NCI-H1694 (cell line): Measurements from ENCODE around the gene C18orf63.
"Not testable (repeated sequence)": the region's sequence is repeated elsewhere in the genome, so short reads cannot be mapped to it uniquely, and the experiment has no call there.

Source experiments
- DNase-seq: peaks from one replicate; lab custom pipeline; 2025; lab: John Stamatoyannopoulos, UW

C18orf63 gene

DNA sequence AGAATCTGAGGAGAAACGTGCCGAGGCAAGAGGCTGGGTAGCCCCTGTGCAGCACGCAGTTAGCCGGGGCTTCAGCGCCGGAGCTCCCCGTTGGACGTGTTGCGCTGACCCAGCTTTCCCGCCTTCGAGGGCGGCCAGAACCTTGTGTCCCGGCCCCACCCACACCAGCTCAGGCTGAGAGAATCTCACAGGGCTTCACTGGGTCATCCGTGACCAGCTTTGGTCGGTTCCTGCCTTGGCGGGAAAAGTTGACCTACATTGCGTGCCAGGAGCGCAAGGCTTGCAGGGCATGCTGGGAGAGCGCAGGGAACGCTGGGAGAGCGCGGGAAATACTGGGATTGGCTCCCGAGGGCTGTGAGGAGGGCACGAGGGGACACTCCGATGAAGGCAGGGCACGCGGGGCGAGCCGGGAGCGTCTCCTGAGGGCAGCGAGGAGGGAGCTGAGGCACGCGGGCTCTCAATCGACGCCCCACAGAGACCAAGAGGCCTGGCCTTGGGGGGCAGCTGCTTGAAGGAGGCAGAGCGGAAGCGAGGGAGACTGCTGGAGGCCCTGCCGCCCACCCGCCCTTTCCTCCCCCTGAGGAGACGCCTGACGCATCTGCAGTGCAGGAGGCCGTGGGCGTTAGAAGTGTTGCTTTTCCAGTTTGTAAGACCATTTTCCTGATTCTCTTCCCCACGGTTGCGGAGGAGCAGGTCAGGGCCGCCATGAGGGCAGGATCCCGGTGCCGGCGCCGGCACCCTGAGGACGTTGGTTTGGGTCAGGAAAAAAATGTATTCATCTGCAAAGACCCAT is at the start of gene C18orf63:
TSS of gene C18orf63 (plus strand) at position 376 of the 793 bp plus-strand sequence. CDS start 2,027 bp downstream, outside the sequence.
- no peak for DNase-seq

DNA sequence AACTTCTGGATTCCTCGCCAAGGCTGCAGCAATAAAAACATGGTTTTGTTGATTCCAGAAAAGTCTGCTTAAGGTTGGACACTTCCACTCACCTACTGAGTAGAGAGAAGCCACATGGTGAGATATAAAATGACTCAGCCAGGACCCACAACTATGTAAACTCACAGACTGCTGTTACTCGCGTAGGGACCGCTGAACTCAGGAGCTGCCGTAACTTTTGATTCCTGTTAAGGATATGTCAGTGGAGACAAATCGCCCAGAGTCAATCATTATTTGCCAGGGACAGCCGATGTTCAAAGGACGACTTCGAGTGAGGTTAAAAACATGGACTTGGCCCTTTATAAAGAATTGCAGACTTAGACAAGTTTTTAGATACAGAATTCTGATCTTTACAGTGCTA is 49.5 kb upstream of the C18orf63 start:
- DNase-seq = no peak

DNA sequence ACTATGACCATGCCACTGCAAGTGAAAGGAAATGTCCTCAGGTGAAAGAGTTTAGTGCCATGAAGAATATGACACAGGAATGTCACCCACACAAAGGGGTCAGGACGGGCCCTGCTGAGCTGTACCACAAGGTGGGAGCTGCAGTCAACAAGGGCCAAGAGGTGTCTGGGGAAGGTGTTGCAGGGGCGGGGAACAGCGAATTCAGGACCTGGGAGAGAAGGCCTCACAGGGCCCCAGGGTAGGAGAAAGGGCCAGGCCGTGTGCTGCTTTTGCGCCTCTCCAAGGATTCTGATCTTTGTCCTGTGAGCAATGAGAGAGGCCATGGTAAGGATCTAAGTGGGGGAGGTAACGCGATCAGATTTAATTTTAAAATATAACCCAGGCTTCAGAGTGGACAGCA is 47.5 kb upstream of the C18orf63 start:
- no peak for DNase-seq

DNA sequence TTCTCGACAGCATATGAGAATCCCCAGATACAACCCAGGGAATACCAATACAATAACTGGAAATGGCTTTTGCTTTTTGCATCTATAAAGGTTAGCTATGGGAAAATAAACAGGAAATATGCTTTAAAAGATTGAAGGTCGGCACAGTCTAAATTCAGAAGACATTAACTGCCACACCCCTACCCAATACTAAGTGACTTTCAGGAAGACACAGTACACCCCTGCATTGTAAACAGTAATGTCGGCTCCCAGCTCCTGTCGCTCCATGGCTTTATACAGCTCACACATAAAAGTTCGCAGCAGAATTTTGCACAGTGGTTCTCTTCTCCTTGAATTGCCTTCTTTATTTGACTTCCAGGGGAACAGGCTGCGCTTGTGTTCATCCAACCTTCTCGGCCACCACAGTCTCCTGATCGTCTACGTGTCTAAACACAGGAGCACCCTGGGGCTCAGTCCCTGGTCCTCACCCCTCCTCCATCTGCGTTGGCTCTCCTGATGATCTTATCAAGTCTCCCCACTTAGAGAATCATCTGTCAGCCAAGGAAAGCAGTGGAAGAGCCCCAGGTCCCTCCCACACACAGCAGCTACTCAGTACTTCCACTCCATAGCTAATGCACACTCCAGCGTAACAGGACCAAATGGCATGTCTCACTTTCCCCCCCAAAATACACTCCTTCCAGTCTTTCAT is 46.6 kb upstream of the C18orf63 start:
- no peak for DNase-seq

DNA sequence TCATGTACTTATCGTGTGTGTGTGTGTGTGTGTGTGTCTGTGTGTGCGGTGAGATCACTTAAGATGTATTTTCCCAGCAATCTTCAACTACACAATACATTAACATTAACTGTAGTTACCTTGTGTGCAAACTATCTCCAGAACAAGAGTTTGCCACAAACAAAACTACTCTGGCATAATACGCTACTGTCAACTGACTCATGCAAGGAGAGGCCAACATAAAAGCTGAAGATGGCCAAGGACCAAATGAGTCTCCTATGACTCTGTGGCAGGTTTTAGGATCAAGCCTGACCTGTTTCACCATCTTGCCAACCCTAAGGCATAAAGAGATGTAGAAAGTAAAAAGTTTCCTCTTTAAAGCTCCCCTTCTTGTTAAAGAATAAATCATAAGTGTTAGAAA is 44.0 kb upstream of the C18orf63 start:
- DNase-seq = no peak

DNA sequence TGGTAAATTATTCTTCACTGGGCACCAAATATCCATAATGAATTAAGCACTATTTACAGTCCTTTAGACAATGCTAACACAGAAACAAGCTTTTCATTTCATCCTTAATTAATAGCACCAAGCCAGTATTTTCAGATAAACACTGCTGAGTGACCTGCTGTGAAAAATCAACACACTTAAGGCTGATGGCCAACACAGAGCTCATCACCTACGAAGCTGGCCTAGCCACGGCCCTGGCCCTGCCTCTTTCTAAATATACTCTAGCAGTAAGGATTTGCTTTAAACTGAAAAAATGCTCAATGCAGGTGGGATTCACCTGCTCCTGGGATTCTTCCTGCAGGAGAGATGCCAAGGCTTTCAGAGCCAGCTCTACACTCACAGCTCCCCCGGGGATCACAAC is 42.2 kb upstream of the C18orf63 start:
- DNase-seq = no peak

DNA sequence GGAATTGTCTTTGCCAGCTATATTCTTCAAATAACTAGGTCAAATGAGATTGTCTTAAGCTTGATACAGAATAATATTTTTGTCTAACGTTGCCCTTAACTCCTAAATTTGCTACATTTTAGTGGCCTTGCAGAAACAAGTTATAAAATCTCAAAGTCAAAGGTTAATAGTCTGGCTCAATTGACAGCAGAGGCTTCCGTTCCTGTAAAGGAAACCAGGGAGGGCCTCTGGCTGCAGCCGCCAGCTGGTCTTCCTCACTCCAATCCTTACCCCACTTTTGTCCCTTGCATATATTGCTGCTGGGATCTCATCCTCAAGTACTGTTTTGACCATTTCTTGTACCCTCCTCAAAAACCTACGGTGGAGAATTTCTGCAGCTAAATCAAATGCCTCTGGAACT is 40.9 kb upstream of the C18orf63 start:
- no peak for DNase-seq

DNA sequence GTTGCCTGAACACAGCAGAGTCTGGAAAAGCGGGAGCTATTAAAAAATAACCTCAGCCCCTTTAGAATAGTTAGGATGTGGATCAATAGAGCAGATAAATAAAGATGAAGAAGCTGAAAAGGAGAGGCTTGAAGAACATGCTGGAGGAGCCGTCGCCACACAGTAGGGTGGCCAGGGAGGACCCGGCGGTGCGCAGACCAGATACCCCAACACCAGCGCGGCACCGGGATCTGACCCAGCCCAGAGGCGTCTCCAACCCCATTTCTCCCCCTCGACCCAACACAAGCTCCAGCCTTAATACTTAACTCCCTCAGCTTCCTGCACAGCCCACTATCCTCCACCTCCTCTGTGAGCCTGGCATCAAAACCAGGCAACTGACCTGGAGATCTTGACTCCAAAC is 39.9 kb upstream of the C18orf63 start:
- DNase-seq = no peak

DNA sequence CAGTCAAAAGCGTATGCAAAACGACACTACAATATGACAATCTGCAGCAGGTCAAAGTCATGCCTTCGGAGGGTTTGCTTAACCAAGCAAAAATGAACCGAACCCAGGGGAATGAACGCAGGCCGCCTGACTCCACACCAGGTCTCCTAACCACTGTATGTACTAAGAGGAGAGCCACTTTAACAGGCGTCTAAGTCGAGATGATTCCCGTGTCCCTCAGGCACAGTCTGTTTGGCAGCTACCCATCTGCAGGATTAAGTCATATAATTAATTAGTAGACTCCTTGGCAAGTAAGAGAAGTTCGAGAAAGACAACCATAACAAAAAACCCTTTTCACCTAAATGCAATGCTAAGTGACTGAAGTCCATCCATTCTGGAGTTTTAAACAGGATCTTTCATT is 39.0 kb upstream of the C18orf63 start:
- DNase-seq = no peak

DNA sequence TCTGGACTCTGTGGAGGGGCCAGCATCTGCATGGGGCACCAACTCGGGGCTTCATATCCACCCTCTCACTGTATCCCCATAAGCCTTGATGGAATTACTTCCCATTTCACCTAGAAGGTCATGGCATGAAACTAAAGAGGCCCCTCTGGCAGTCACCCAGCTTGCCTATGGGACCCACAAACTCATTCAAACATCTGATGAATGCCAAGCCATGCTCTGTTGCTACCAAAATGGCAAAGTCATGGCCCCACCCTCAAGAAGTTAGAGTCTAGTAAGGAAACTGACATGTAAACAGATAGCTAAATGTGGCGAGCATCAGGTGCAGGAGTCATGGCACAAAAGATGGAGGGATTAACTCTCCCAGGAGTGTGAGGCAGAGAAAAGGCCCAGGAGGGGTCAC is 38.3 kb upstream of the C18orf63 start:
- DNase-seq = no peak

DNA sequence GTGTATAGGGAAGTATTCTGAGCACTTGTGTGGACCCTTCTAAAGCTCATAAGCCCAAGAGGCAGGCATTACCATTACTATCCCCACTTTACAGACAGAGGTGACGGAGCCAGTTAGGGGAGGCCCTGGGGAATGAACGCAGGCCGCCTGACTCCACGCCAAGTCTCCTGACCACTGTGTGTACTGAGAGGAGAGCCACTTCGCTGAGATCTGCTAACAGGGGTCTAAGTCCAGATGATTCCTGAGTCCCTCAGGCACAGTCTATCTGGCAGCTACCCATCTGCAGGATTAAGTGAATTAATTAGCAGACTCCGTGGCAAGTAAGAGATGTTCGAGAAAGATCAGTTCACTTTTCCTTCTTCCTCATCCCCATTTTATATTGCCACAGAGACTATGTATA is 37.6 kb upstream of the C18orf63 start:
- no peak for DNase-seq

DNA sequence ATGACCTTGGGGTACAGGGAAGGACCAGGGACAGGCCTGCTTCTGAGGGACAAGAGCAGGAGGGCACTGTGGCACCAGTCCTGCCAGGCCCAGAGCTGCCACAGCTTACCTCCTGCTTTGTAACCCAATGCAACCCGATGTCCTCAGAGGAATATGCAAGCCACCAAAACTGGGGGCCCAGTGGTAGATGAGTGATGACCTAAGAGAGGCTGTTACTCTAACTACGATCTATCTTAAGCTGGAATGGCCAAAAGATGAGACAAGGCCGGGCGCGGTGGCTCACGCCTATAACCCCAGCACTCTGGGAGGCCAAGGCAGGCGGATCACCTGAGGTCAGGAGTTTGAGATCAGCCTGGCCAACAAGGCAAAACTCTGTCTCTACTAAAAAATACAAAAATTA is 36.7 kb upstream of the C18orf63 start:
- DNase-seq = no peak

DNA sequence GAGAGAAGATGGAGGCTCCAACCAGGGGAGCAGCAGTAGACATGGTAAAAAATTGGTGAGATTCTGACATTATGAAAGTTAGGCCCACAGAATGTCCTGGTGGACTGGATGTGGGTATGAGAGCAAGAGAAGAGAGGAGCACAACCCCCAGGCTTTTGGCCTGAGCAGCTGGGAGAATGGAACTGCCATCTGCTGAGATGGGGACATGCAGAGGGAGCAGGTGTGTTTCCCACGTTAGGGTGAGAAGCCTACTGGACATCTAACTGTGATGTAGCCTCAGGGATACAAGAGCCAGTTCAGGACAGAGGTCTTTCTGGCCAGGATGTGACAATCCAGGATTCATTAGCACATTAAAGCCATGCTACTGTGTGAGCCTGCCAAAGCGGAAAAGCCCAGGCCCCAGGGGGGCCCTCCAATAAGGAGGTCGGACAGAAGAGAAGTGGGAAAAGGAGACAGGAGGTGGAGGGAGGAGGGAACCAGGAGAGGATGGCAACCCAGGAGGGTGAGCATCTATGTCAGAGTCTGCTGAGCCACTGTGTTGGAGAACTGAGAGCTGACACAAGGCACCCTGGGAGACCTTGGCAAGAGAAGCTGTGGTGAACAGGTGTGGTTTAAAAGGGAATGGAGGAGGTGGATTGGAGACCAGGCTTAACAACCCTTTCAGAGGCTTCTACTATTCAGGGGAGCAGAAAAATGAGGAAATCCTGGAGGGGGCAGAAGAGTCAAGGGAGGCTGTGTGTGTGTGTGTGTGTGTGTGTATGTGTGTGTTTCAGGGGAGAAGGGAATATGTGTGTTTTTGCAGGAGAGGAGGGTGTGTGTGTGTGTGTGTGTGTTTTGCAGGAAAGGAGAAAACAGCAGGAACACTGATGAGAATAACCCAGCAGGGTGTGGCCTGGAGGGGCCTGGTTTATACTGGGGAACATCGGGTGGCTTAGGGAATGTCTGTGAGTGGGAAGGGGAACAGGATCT is 34.3 kb upstream of the C18orf63 start:
- no peak for DNase-seq

DNA sequence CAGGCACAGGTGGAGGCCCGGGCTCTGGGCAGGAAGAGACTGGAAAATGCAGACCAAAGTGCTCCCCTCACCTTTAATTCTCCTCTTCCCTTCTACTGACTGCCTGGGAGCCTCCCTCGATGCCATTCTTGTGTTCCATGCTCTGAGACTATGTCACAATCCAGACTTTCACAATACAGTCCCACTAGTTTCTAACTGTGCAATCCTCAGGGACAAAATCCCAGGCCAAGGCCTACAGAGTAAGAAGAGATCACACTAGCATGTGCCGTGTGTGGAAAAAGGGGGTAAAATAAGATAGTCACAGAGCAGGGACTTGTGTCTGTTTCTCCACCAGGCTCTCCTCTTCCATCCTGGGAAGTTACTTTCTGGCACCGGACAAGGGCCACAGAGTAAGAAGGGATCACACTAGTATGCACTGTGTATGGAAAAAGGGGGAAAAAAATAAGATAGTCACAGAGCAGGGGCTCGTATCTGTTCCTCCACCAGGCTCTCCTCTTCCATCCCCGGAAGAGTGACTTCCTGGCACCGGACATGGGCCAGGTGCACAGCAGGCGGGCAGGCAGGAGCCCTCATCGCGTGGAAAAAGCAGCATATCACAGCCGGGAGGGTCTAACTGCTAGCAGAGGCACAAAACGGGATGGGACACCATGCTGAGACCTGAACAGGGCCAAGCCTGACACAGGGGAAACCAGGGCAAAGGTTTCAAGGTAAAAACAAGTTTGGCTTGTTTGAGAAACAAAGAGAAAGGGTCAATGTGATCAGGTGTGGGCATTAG is 33.5 kb upstream of the C18orf63 start:
- DNase-seq = no peak

DNA sequence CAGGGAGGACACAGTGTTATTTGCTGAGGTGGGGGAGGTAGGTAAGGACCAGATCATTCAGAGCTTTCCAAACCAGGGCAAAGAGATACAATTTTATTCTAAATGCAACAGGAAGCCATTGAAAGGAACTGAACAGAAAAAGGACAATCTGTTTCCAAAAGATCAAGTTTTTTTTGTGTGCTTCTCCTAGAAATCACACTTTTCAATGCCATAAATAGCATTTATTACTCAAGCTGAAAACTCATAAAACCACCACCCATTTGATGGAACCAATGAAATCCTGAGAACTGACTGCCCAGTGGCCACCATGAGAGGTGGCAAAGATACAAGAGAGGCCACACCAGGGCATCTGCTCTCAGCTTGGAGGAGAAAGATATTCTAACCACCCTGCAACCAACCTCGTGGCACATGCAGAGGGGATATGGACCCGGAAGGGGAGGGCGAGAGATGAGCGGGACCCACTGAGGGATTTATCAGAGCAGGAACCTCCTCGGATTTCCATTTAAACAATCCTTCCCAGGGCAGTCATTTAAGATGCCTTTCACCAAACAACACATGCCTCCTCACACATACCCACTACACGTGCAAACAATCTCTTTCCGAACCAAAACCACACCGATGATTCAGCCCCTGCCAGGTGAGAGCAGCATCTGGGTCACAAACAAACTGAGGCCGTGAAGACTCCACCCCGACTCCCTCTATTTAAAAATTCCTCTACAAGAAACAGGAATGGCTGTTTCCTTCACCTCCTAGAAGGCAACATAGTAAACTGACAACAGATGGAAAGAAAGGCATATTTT is 32.7 kb upstream of the C18orf63 start:
- DNase-seq = no peak

DNA sequence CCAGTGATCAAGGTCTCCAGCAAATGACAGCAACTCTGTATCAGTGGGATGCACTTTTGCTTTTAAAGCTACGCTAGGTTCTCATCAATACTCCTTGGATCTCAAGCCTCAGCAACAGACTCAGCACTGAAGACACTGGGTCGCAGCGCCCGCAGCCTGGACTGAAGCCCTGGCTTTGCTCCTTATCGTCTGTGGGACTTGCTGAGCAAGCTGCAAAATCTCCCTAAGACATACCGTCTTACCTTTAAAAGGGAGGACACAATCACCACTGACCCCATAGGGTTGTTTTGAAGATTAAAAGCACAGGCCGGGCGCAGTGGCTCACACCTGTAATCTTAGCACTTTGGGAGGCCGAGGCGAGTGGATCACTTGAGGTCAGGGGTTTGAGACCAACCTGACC is 32.0 kb upstream of the C18orf63 start:
- DNase-seq = no peak

DNA sequence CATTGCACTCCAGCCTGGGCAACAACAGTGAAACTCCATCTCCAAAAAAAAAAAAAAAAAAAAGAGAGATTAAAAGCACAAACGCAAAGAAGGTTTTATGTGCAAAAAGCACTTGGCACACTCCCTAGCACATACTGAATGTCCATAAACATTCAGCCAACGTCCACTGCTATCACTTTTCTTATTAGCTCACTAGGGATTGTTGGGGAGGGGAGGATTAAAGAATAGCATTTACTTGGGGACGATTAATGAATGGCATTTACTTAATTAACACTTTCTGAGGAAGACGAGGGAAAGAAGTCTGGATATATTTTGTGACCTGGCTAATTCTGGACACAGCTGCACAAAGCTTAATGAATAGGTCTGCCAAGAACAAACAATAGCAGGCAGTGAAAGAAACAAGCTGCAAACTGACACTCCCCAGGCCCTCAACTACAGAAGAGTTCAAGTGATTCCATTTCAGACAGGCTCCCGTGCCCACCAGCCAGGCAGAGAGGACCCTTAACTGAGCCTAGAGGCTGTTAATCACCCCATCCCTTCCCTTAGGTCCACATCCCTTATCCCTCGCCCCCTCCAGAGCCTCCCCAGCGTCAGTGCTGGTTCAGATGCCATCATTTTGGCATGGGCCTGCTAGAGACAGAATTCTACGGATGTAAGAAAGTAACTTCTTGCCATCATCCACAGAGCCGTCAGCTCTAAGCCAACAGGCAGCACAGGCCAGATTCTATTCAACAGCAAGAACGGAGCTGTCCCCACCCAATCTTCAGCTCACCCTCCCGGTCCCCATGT is 31.3 kb upstream of the C18orf63 start:
- no peak for DNase-seq

DNA sequence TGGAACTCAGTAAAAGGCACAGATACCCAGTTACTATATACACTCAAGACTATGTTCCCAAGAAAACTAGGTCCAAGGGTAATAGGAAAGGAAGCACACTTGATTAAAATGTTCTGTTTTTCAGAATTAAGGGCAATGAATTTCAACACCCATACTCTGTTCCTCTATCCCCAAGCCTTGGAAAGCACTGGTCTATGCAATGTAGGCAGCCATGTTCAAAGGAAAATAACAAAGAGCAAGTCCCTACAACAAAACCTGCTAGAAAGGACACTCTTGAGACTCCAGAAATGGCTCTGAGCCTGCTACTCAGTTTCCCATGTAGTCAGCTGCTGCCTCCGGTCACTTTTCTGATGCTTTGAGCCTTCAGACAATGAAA is 30.7 kb upstream of the C18orf63 start:
- no peak for DNase-seq

DNA sequence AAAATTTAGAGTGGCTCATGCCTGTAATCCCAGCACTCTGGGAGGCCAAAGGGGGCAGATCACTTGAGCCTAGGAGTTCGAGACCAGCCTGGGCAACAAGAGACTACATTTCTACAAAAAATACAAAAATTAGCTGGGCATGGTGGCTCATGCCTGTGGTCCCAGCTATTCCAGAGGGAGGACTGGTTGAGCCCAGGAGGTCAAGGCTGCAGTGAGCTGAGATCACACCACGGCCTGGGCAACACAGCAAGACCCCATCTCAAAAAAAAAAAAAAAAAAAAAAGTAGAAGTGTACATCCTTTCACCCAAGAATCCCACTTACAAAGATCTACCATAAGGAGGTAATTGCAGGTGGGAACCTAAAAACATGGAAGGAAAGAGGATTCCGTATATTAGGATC is 30.1 kb upstream of the C18orf63 start:
- DNase-seq = not testable (repeated sequence)
